ENCODE results near the gene PCA3. TPM values are rescaled to one million over a fixed set of nuclear protein-coding genes. Genes with fewer than 3 reads are reported as not detected.

PCA3 gene
- total RNA-seq, 2 experiments from 2014 or later = not detected

DNA sequence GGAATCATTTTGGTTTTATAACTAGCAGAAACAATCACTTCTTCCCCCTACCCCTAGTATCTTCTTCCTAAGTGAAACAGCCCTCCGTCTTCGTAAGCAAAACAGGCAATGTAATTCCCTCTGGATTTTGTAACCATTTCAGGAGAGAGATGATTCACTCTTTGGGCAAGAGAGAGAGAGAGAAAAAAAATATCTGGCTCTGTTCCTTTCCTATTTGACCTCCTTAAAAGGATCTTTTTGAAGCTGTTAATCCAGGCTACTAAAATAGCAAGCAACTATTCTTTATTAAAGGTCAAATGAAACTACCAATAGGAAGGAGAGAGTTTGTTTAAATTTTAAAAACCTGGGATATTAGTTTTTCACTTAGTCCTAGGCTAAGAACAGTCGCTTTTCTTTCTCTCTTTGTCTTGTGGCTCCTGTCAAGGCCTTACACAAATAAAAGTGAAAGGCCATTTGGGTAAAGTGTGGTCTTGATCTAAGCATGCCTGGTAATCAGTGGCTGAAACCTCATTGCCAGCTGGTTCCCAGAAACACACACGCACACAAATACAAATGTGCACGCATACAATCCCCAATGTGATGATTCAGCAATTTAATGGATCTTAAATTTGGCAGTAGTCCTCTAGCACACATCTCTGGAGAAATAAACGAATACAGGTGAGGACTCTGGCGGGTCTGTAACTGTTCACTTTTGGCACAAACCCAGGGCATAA, 71.5 kb downstream of the PCA3 start:
- H3K27ac Mint-ChIP-seq = no peak overlapping the region
- CTCF ChIA-PET = no interaction called here
- no peaks in the 10 kb centered on the region for H3K36me3 Mint-ChIP-seq (ENCODE audit: low read depth)
- no peak for ATAC-seq
- H3K4me3 Mint-ChIP-seq = no peak overlapping the region
- POLR2A ChIA-PET = no interaction called here
- H3K9me3 Mint-ChIP-seq (ENCODE audit: low read depth) = no peaks in the 10 kb centered on the region
- DNase-seq = no peak
- no peaks in the 10 kb centered on the region for H3K4me1 Mint-ChIP-seq
- H3K27me3 Mint-ChIP-seq = peaks cover 2% of the 10 kb centered on the region
- intact Hi-C loops (cut with DNase I, micrococcal nuclease) = no loop called here

Other genes starting within 250 kb of the PCA3 start
- gene PRUNE2, start 141.7 kb downstream of the PCA3 start, total RNA-seq = under 1 TPM; 0.53 to 0.57 TPM